ENCODE data around the gene FBN1.

FBN1 gene

GRCh38 chr15:48657950-48658591 is 12.6 kb upstream of the FBN1 start:
- H3K4me1 ChIP-seq (ENCODE audit: control insufficient read depth, low read depth, low read length) = no peaks in the 10 kb centered on the region

GRCh38 chr15:48654801-48655200 is 9.3 kb upstream of the FBN1 start:
- Histone ChIP-seq H4K5ac (ENCODE audit: low read length) (no peak overlapping the region), H3K18ac (ENCODE audit: low read length) (no peak overlapping the region), H4K8ac (ENCODE audit: low read depth, low read length) (no peak overlapping the region), H3K4me2 (ENCODE audit: low read length) (no peak overlapping the region), H2AK5ac (ENCODE audit: low read length) (no peak overlapping the region), H3K4me1 (ENCODE audit: control insufficient read depth, low read depth, low read length) (no peaks in the 10 kb centered on the region), H3K79me2 (ENCODE audit: control insufficient read depth, insufficient read depth, low read length) (no peaks in the 10 kb centered on the region), H2BK120ac (ENCODE audit: low read depth, low read length) (no peak overlapping the region), H3K27me3 (ENCODE audit: insufficient read depth, low read length, poor library complexity) (no peaks in the 10 kb centered on the region), H3K27ac (ENCODE audit: low read depth, low read length) (no peak overlapping the region), H2BK5ac (ENCODE audit: low read length) (no peak overlapping the region), H2BK15ac (replicated peaks; ENCODE audit: low read depth) (no peak overlapping the region), H3K79me1 (ENCODE audit: low read length) (no peaks in the 10 kb centered on the region), H3K23ac (ENCODE audit: low read length) (no peak overlapping the region), H3K36me3 (ENCODE audit: control insufficient read depth, insufficient read depth, low read length) (no peaks in the 10 kb centered on the region), H3K4me3 (ENCODE audit: low read length) (no peak overlapping the region), H3K9ac (ENCODE audit: low read length) (no peak overlapping the region), H3K56ac (ENCODE audit: low read length) (no peak overlapping the region), H3K4ac (ENCODE audit: low read depth, low read length) (no peak overlapping the region)
- no peak for DNase-seq
- WGBS (ENCODE audit: extremely low coverage, insufficient coverage, low lambda C conversion rate) = no CpG with 5 or more reads among the region's 1 CpG

More at GRCh38 chr15:48657950-48658591, 12.6 kb upstream of the FBN1 start:
- WGBS (ENCODE audit: extremely low coverage, insufficient coverage, low lambda C conversion rate) = no CpG with 5 or more reads among the region's 7 CpGs
- no peak overlapping the region for H3K18ac ChIP-seq (ENCODE audit: low read length)
- no peak overlapping the region for H2BK5ac ChIP-seq (ENCODE audit: low read length)
- H3K4me2 ChIP-seq (ENCODE audit: low read length) = no peak overlapping the region
- no peak overlapping the region for H3K4me3 ChIP-seq (ENCODE audit: low read length)
- H2BK15ac ChIP-seq (replicated peaks; ENCODE audit: low read depth) = no peak overlapping the region
- H4K8ac ChIP-seq (ENCODE audit: low read depth, low read length) = no peak overlapping the region
- no peaks in the 10 kb centered on the region for H3K79me2 ChIP-seq (ENCODE audit: control insufficient read depth, insufficient read depth, low read length)
- no peak overlapping the region for H2AK5ac ChIP-seq (ENCODE audit: low read length)
- no peak overlapping the region for H4K5ac ChIP-seq (ENCODE audit: low read length)
- H3K23ac ChIP-seq (ENCODE audit: low read length) = no peak overlapping the region
- no peak overlapping the region for H3K27ac ChIP-seq (ENCODE audit: low read depth, low read length)
- no peak for DNase-seq
- H2BK120ac ChIP-seq (ENCODE audit: low read depth, low read length) = no peak overlapping the region
- H3K56ac ChIP-seq (ENCODE audit: low read length) = no peak overlapping the region
- no peak overlapping the region for H3K4ac ChIP-seq (ENCODE audit: low read depth, low read length)
- H3K36me3 ChIP-seq (ENCODE audit: control insufficient read depth, insufficient read depth, low read length) = no peaks in the 10 kb centered on the region
- H3K27me3 ChIP-seq (ENCODE audit: insufficient read depth, low read length, poor library complexity) = no peaks in the 10 kb centered on the region
- no peak overlapping the region for H3K9ac ChIP-seq (ENCODE audit: low read length)
- no peaks in the 10 kb centered on the region for H3K79me1 ChIP-seq (ENCODE audit: low read length)

GRCh38 chr15:48653913-48654670 is 8.6 kb upstream of the FBN1 start:
- H4K5ac ChIP-seq (ENCODE audit: low read length) = no peak overlapping the region
- no peaks in the 10 kb centered on the region for H3K36me3 ChIP-seq (ENCODE audit: control insufficient read depth, insufficient read depth, low read length)
- no peak overlapping the region for H3K23ac ChIP-seq (ENCODE audit: low read length)
- no peak for DNase-seq
- H3K56ac ChIP-seq (ENCODE audit: low read length) = no peak overlapping the region
- H3K27ac ChIP-seq (ENCODE audit: low read depth, low read length) = no peak overlapping the region
- H2BK120ac ChIP-seq (ENCODE audit: low read depth, low read length) = no peak overlapping the region
- H3K4me2 ChIP-seq (ENCODE audit: low read length) = no peak overlapping the region
- no peak overlapping the region for H2BK15ac ChIP-seq (replicated peaks; ENCODE audit: low read depth)
- no peaks in the 10 kb centered on the region for H3K27me3 ChIP-seq (ENCODE audit: insufficient read depth, low read length, poor library complexity)
- H2AK5ac ChIP-seq (ENCODE audit: low read length) = no peak overlapping the region
- no peak overlapping the region for H3K18ac ChIP-seq (ENCODE audit: low read length)
- no peak overlapping the region for H4K8ac ChIP-seq (ENCODE audit: low read depth, low read length)
- H3K4me3 ChIP-seq (ENCODE audit: low read length) = no peak overlapping the region
- no peaks in the 10 kb centered on the region for H3K4me1 ChIP-seq (ENCODE audit: control insufficient read depth, low read depth, low read length)
- H3K79me2 ChIP-seq (ENCODE audit: control insufficient read depth, insufficient read depth, low read length) = no peaks in the 10 kb centered on the region
- H3K4ac ChIP-seq (ENCODE audit: low read depth, low read length) = no peak overlapping the region
- H3K9ac ChIP-seq (ENCODE audit: low read length) = no peak overlapping the region
- H2BK5ac ChIP-seq (ENCODE audit: low read length) = no peak overlapping the region
- no CpG with 5 or more reads among the region's 9 CpGs for WGBS (ENCODE audit: extremely low coverage, insufficient coverage, low lambda C conversion rate)
- no peaks in the 10 kb centered on the region for H3K79me1 ChIP-seq (ENCODE audit: low read length)

GRCh38 chr15:48653216-48653615 is 7.7 kb upstream of the FBN1 start:
- WGBS (ENCODE audit: extremely low coverage, insufficient coverage, low lambda C conversion rate) = no CpG with 5 or more reads among the region's 4 CpGs
- Histone ChIP-seq H3K4ac (ENCODE audit: low read depth, low read length) (no peak overlapping the region), H3K56ac (ENCODE audit: low read length) (no peak overlapping the region)

GRCh38 chr15:48652510-48653076 is 7.1 kb upstream of the FBN1 start:
- Histone ChIP-seq H3K23ac (ENCODE audit: low read length) (peak overlapping the region; percentile 24), H3K56ac (ENCODE audit: low read length) (no peak overlapping the region), H2BK15ac (replicated peaks; ENCODE audit: low read depth) (no peak overlapping the region), H3K4me3 (ENCODE audit: low read length) (no peak overlapping the region), H3K27me3 (ENCODE audit: insufficient read depth, low read length, poor library complexity) (no peaks in the 10 kb centered on the region), H3K4ac (ENCODE audit: low read depth, low read length) (no peak overlapping the region), H3K4me2 (ENCODE audit: low read length) (no peak overlapping the region), H3K79me1 (ENCODE audit: low read length) (no peaks in the 10 kb centered on the region), H3K27ac (ENCODE audit: low read depth, low read length) (no peak overlapping the region), H3K36me3 (ENCODE audit: control insufficient read depth, insufficient read depth, low read length) (no peaks in the 10 kb centered on the region), H3K18ac (ENCODE audit: low read length) (no peak overlapping the region), H4K5ac (ENCODE audit: low read length) (no peak overlapping the region), H2BK5ac (ENCODE audit: low read length) (no peak overlapping the region), H2AK5ac (ENCODE audit: low read length) (no peak overlapping the region), H3K9ac (ENCODE audit: low read length) (no peak overlapping the region), H3K4me1 (ENCODE audit: control insufficient read depth, low read depth, low read length) (no peaks in the 10 kb centered on the region), H3K79me2 (ENCODE audit: control insufficient read depth, insufficient read depth, low read length) (no peaks in the 10 kb centered on the region), H2BK120ac (ENCODE audit: low read depth, low read length) (no peak overlapping the region), H4K8ac (ENCODE audit: low read depth, low read length) (no peak overlapping the region)
- WGBS (ENCODE audit: extremely low coverage, insufficient coverage, low lambda C conversion rate) = no CpG with 5 or more reads among the region's 6 CpGs
- no peak for DNase-seq

More at GRCh38 chr15:48653216-48653615, 7.7 kb upstream of the FBN1 start:
- Histone ChIP-seq H4K8ac (ENCODE audit: low read depth, low read length) (no peak overlapping the region), H3K4me1 (ENCODE audit: control insufficient read depth, low read depth, low read length) (no peaks in the 10 kb centered on the region), H3K79me2 (ENCODE audit: control insufficient read depth, insufficient read depth, low read length) (no peaks in the 10 kb centered on the region), H3K4me3 (ENCODE audit: low read length) (no peak overlapping the region), H2BK120ac (ENCODE audit: low read depth, low read length) (no peak overlapping the region), H3K18ac (ENCODE audit: low read length) (no peak overlapping the region), H2AK5ac (ENCODE audit: low read length) (no peak overlapping the region), H3K27me3 (ENCODE audit: insufficient read depth, low read length, poor library complexity) (no peaks in the 10 kb centered on the region), H3K9ac (ENCODE audit: low read length) (no peak overlapping the region), H3K4me2 (ENCODE audit: low read length) (no peak overlapping the region), H3K27ac (ENCODE audit: low read depth, low read length) (no peak overlapping the region), H2BK15ac (replicated peaks; ENCODE audit: low read depth) (no peak overlapping the region), H4K5ac (ENCODE audit: low read length) (no peak overlapping the region), H3K36me3 (ENCODE audit: control insufficient read depth, insufficient read depth, low read length) (no peaks in the 10 kb centered on the region), H3K23ac (ENCODE audit: low read length) (no peak overlapping the region), H3K79me1 (ENCODE audit: low read length) (no peaks in the 10 kb centered on the region), H2BK5ac (ENCODE audit: low read length) (no peak overlapping the region)
- no peak for DNase-seq

All from mesendoderm (in vitro differentiated cells).